Thoracic aorta (tissue), 2 donors: Measurements from ENCODE around the gene TRIM44. TPM values are rescaled to one million over a fixed set of nuclear protein-coding genes. Genes with fewer than 3 reads are reported as not detected.

Experiments
- ATAC-seq: fragments of 150-250 bp; one replicate; pipeline ENCODE4 v1.8.0; 2017; ENCODE audit warnings: low read depth; ENCODE audit not compliant: insufficient number of reproducible peaks, low FRiP score
- DNase-seq: peaks from one replicate; pipeline ENCODE4 v3.0.0-alpha.2; 2020; ENCODE audit warnings: low spot score
- H3K27ac ChIP-seq, 2 donors: fragments of 200-600 bp; sonication (generic); 1 replicate in 1 of 2; 2 replicates in 1 of 2; pipeline ENCODE4 v1.5.1; 2016; ENCODE audit warnings: mild to moderate bottlenecking in 2 of 2, moderate library complexity in 2 of 2
- H3K27me3 ChIP-seq: fragments of 200-600 bp; sonication (generic); replicated peaks from 2 replicates; pipeline ENCODE4 v1.6.0; 2016; ENCODE audit warnings: mild to moderate bottlenecking; ENCODE audit not compliant: insufficient read depth
- H3K36me3 ChIP-seq: fragments of 200-600 bp; sonication (generic); one replicate; pipeline ENCODE4 v1.5.1; 2016
- H3K4me1 ChIP-seq, 2 donors: fragments of 200-600 bp; sonication (generic); 1 replicate in 1 of 2; 2 replicates in 1 of 2; pipeline versions ENCODE4 v1.5.1 to v1.6.0; 2016; ENCODE audit warnings: low read depth in 2 of 2, mild to moderate bottlenecking in 1 of 2; ENCODE audit not compliant: control insufficient read depth in 1 of 2
- H3K4me3 ChIP-seq: fragments of 200-600 bp; sonication (generic); 2 replicates; pipeline ENCODE4 v1.5.1; 2016; ENCODE audit warnings: mild to moderate bottlenecking
- H3K9me3 ChIP-seq: fragments of 200-600 bp; sonication (generic); 2 replicates; pipeline ENCODE4 v1.5.1; 2016
- total RNA-seq, 2 donors: library from RNA; depleted of rRNA; stranded (reverse); fragments of >200 nt; gene quantifications; one replicate each; pipeline versions ENCODE4 v1.1.0 to v1.2.3, GENCODE V29; 2016
- TF ChIP-seq, protein P1 (sequence below): fragments of 200-600 bp; sonication (generic); IDR thresholded peaks from one replicate; pipeline ENCODE4 v1.5.1; 2019; ENCODE audit warnings: antibody characterized with exemption

TRIM44 gene
- total RNA-seq, 2 donors from 2014 or later: 26.0 to 26.8 TPM

DNA sequence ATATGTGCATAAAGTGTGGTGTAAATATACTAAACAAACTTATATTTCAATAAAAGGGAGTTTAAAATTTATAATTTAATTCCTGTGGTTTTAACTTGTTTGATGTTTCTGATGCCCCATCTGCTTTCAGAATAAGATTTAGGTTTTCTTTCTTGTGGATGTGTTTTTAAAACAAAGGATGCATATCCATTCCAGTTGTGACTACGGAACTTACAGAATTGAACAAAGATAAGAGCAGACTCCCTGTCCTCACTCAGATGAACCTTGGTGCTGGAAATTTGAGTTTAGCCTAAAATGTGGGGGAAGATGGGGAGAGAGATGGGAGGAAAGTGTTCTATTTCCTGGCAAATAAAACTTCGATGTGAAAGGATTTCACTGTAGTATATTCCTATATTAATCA, 41.8 kb upstream of the TRIM44 start:
- TF ChIP-seq, protein P1, sequence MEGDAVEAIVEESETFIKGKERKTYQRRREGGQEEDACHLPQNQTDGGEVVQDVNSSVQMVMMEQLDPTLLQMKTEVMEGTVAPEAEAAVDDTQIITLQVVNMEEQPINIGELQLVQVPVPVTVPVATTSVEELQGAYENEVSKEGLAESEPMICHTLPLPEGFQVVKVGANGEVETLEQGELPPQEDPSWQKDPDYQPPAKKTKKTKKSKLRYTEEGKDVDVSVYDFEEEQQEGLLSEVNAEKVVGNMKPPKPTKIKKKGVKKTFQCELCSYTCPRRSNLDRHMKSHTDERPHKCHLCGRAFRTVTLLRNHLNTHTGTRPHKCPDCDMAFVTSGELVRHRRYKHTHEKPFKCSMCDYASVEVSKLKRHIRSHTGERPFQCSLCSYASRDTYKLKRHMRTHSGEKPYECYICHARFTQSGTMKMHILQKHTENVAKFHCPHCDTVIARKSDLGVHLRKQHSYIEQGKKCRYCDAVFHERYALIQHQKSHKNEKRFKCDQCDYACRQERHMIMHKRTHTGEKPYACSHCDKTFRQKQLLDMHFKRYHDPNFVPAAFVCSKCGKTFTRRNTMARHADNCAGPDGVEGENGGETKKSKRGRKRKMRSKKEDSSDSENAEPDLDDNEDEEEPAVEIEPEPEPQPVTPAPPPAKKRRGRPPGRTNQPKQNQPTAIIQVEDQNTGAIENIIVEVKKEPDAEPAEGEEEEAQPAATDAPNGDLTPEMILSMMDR: no peak
- Histone ChIP-seq H3K4me3 (no peak overlapping the region), H3K9me3 (no peaks in the 10 kb centered on the region), H3K36me3 (no peaks in the 10 kb centered on the region), H3K27ac (no peak overlapping the region), H3K27me3 (no peaks in the 10 kb centered on the region), H3K4me1 (peaks cover 10 to 24% of the 10 kb centered on the region in 2 donors)
- DNase-seq (no peak), ATAC-seq (no peak)

DNA sequence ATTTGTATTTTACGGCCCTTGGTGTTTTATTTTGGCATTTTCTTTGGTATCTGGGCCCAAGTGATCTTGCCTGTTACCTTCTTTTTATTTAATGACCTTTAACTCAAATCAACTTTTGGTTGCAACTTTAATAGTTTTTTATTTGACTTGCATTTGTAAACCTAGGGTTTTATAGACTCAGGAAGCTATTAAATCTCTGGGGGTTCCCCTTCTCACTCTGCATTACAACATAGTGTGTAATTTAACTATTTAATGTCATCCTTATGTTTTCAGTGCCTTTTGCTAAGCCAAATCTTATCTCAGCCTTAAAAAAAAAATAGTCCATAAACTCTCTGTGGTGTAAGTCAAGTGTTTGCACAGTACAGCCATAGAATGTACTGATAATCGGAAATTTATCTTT, 41.0 kb upstream of the TRIM44 start:
- H3K36me3 ChIP-seq: no peaks in the 10 kb centered on the region
- TF ChIP-seq, protein P1: no peak
- DNase-seq (no peak), ATAC-seq (no peak)
- no peak overlapping the region for H3K4me3 ChIP-seq
- H3K4me1 ChIP-seq: peaks cover 10 to 24% of the 10 kb centered on the region in 2 donors
- H3K9me3 ChIP-seq: no peaks in the 10 kb centered on the region
- H3K27me3 ChIP-seq: no peaks in the 10 kb centered on the region
- no peak overlapping the region for H3K27ac ChIP-seq

DNA sequence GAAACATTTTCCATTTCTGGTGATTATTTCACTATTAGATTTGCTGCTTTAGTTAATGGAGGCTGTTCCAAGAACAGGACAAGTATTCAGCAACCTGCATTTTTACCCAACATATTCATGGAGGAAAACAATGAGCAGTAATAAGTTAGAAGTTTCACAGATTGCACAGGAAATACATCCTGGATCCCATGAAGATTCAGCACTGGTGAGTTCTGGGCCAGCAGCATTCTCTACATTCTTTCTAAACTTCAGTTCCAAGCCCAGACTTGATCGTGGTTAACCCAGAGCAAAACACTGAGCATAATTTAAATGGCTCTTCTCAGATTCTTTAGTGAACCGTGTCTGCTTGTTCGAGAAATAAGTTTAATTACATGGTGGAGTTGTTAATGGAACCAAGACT, 40.5 kb upstream of the TRIM44 start:
- TF ChIP-seq, protein P1: no peak
- no peaks in the 10 kb centered on the region for H3K27me3 ChIP-seq
- no peaks in the 10 kb centered on the region for H3K36me3 ChIP-seq
- ATAC-seq: no peak
- no peak overlapping the region for H3K4me3 ChIP-seq
- peaks cover 10 to 24% of the 10 kb centered on the region in 2 donors for H3K4me1 ChIP-seq
- H3K9me3 ChIP-seq: no peaks in the 10 kb centered on the region
- no peak overlapping the region for H3K27ac ChIP-seq
- no peak for DNase-seq

DNA sequence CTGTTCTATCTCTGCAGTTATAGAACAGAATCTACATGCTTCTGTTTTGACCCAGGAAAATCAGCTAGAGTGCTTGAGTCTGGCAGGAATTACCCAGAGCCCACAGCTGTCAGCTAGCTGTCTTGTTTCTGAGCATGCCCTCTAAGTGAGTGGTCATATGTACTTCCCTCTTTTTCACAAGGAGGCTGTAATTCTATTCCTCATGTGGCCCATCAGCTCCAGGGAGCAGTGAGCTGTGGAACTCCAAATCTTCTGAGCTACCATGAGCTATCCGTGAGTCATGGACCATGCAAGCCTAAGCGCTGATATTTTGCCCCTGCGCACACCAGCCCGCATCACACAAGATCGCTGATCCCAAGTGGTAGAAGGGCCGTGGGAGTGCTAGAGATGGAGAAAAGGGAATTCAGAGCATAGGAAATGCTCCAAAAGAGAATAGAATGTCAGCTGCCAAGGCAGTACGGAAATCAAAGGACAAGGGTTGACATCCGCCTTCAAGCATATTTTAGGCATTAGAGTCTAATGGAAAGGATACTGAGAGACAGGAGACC, 38.9 kb upstream of the TRIM44 start:
- TF ChIP-seq, protein P1: no peak
- H3K36me3 ChIP-seq: no peaks in the 10 kb centered on the region

DNA sequence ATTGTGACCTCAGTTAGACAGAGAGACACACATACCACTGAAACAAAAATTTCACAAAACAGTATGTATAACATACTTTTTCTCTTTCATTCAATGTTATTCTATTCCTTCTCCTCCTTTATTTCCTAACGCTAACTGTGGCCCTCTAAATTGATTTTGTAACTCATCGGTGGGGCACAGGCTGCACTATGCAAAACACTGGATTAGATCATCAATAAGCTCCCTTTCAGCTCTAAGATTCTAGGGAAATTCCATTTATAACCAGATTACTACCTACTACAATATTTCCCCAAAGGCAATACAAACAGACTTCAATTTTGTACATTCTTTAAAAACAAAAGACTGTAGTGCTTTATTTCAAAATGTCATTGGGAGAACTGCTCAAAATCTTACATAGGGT, 38.3 kb upstream of the TRIM44 start:
- no peaks in the 10 kb centered on the region for H3K27me3 ChIP-seq
- H3K36me3 ChIP-seq: no peaks in the 10 kb centered on the region
- DNase-seq (no peak), ATAC-seq (no peak)
- no peak overlapping the region for H3K27ac ChIP-seq
- H3K4me1 ChIP-seq: peaks cover 8 to 11% of the 10 kb centered on the region in 2 donors
- H3K4me3 ChIP-seq: no peak overlapping the region
- TF ChIP-seq, protein P1: no peak
- no peaks in the 10 kb centered on the region for H3K9me3 ChIP-seq

More for the DNA sequence above, 38.9 kb upstream of the TRIM44 start:
- H3K4me1 ChIP-seq: peaks cover 10 to 17% of the 10 kb centered on the region in 2 donors
- H3K9me3 ChIP-seq: no peaks in the 10 kb centered on the region
- H3K4me3 ChIP-seq: no peak overlapping the region
- DNase-seq (no peak), ATAC-seq (no peak)
- H3K27ac ChIP-seq: no peak overlapping the region
- H3K27me3 ChIP-seq: no peaks in the 10 kb centered on the region
